ENCODE data around the gene KITLG. TPM values are rescaled to one million over a fixed set of nuclear protein-coding genes. Genes with fewer than 3 reads are reported as not detected.

Gene KITLG
- total and polyA plus RNA-seq, 2 of the 8 experiments (the other 6 are each of a cell fraction or from before 2014, with no cell fraction given) = 1.3 to 7.8 TPM

- no peak overlapping the region for H3K14ac ChIP-seq (ENCODE audit: insufficient read length)
- peaks cover 0 to 3% (median 0%) of the 10 kb centered on the region in 4 experiments; a peak in 2 of 8 replicates for H3K36me3 ChIP-seq (ENCODE audit: control insufficient read depth in 2 of 4, insufficient read depth in 4 of 4, low read length in 3 of 4)
- peaks cover 0 to 6% (median 4%) of the 10 kb centered on the region in 4 experiments; a peak in 4 of 7 replicates for H3K4me1 ChIP-seq (replicated peaks in 1 of 4; ENCODE audit: control insufficient read depth in 3 of 4, insufficient read depth in 4 of 4, low read length in 3 of 4)
- no peak overlapping the region for H2AFZ ChIP-seq (ENCODE audit: low read length)
- H4K20me1 ChIP-seq (replicated peaks in 1 of 2; ENCODE audit: control insufficient read depth in 1 of 2, insufficient read depth in 2 of 2, low read length in 2 of 2) = no peaks in the 10 kb centered on the region
- H2AK5ac ChIP-seq (ENCODE audit: low read depth, low read length) = no peak overlapping the region
- no peak overlapping the region; a peak in 1 of 4 replicates for H3K4me2 ChIP-seq (ENCODE audit: insufficient read depth in 1 of 2, low read depth in 2 of 2, low read length in 2 of 2)
- no peaks in the 10 kb centered on the region for H3K27me3 ChIP-seq (replicated peaks in 1 of 4; ENCODE audit: control insufficient read depth in 3 of 4, extremely low read depth in 1 of 4, insufficient read depth in 3 of 4, low read length in 3 of 4)
- ChIA-PET POLR2A (ENCODE audit: partially characterized antibody) (no interaction called here), CTCF (ENCODE audit: partially characterized antibody) (interaction anchor here (1.0 kb wide), 1 partner anchor 14 kb away, joined by 3 read pairs; no protein-coding TSS in a partner anchor)
- H3K9ac ChIP-seq (replicated peaks in 1 of 4; ENCODE audit: extremely low read depth in 1 of 4, low read depth in 3 of 4, low read length in 3 of 4) = no peak overlapping the region
- peak; percentile 24 for FAIRE-seq
- no peaks in the 10 kb centered on the region for H3K23me2 ChIP-seq (ENCODE audit: low read depth, low read length)
- H3K27ac ChIP-seq (ENCODE audit: low read depth, low read length) = no peak overlapping the region
- H2BK120ac ChIP-seq (replicated peaks; ENCODE audit: low read depth, low read length) = no peak overlapping the region
- H3K79me1 ChIP-seq (ENCODE audit: low read depth, low read length) = no peaks in the 10 kb centered on the region
- no peak for DNase-seq (ENCODE audit: low read depth in 1 of 2, low spot score in 2 of 2)
- no peak overlapping the region for H2BK5ac ChIP-seq (ENCODE audit: low read depth, low read length)
- H3K4ac ChIP-seq (replicated peaks; ENCODE audit: insufficient read length, low read depth, low read length) = no peak overlapping the region
- no peak overlapping the region for H2BK20ac ChIP-seq (ENCODE audit: low read length)
- H3K79me2 ChIP-seq (ENCODE audit: control insufficient read depth in 1 of 2, insufficient read depth in 2 of 2, low read length in 2 of 2) = no peaks in the 10 kb centered on the region
- H3K56ac ChIP-seq (replicated peaks; ENCODE audit: insufficient read length, low read depth, low read length) = no peak overlapping the region
- H4K91ac ChIP-seq (replicated peaks; ENCODE audit: insufficient read length, low read length) = no peak overlapping the region
- no peak overlapping the region for H2BK15ac ChIP-seq (ENCODE audit: low read length)
- 78% methylated on average over 4 of the region's 4 CpGs; no CpG with 5 or more reads in 1 of the 2 experiments for WGBS, 2 experiments (ENCODE audit: extremely low coverage in 1 of 2, insufficient coverage in 1 of 2, insufficient read length in 1 of 2, insufficient replicate concordance in 2 of 2, low coverage in 1 of 2, low lambda C conversion rate in 2 of 2, missing lambda C conversion rate in 1 of 2)
- no peak overlapping the region for H4K5ac ChIP-seq (ENCODE audit: insufficient read length, low read depth, low read length)
- H4K8ac ChIP-seq (ENCODE audit: extremely low read depth, insufficient read depth, low read length) = no peak overlapping the region
- no peak overlapping the region for H3K23ac ChIP-seq (ENCODE audit: insufficient read length)
- H2BK12ac ChIP-seq (ENCODE audit: low read depth, low read length) = no peak overlapping the region
- no peak overlapping the region for H3K18ac ChIP-seq (ENCODE audit: extremely low read depth, low read length)
- H3K4me3 ChIP-seq (ENCODE audit: extremely low read depth in 1 of 4, insufficient read depth in 2 of 4, low read depth in 3 of 4, low read length in 4 of 4) = no peak overlapping the region
- peaks cover 10 to 16% of the 10 kb centered on the region in 2 experiments for H3K9me3 ChIP-seq (ENCODE audit: insufficient read depth in 2 of 2, low read depth in 1 of 2, low read length in 1 of 2)
- TF ChIP-seq CBX5 (IDR thresholded peaks at IDR 0.05; ENCODE audit: low read depth, low read length) = no peak
- TF ChIP-seq TEAD4 (IDR thresholded peaks at IDR 0.05; ENCODE audit: low read depth, low read length) = no peak
Measured at GRCh38 chr12:88471331-88472045, 108.8 kb downstream of the KITLG start.
